ENCODE results near the gene ERC2. TPM values are rescaled to one million over a fixed set of nuclear protein-coding genes. Genes with fewer than 3 reads are reported as not detected.

ERC2 gene
- total and polyA plus RNA-seq, 12 donors, result 0.22 to 4.2 (median 1.7) TPM

GRCh38 chr3:55755516-55756205 lies 712.6 kb downstream of the ERC2 start:
- H3K9me3 ChIP-seq, result no peaks in the 10 kb centered on the region
- no peak for DNase-seq
- no peak overlapping the region for H3K4me3 ChIP-seq
- 74 to 76% methylated on average over 9 of the region's 9 CpGs for WGBS, 2 donors
- peaks cover 0 to 7% (median 0%) of the 10 kb centered on the region in 7 donors for H3K27me3 ChIP-seq
- H3K4me1 ChIP-seq, result no peaks in the 10 kb centered on the region
- ATAC-seq, result no peak
- intact Hi-C loops (cut with DNase I), result no loop called here
- no peaks in the 10 kb centered on the region for H3K36me3 ChIP-seq
- TF ChIP-seq, protein P1, sequence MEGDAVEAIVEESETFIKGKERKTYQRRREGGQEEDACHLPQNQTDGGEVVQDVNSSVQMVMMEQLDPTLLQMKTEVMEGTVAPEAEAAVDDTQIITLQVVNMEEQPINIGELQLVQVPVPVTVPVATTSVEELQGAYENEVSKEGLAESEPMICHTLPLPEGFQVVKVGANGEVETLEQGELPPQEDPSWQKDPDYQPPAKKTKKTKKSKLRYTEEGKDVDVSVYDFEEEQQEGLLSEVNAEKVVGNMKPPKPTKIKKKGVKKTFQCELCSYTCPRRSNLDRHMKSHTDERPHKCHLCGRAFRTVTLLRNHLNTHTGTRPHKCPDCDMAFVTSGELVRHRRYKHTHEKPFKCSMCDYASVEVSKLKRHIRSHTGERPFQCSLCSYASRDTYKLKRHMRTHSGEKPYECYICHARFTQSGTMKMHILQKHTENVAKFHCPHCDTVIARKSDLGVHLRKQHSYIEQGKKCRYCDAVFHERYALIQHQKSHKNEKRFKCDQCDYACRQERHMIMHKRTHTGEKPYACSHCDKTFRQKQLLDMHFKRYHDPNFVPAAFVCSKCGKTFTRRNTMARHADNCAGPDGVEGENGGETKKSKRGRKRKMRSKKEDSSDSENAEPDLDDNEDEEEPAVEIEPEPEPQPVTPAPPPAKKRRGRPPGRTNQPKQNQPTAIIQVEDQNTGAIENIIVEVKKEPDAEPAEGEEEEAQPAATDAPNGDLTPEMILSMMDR (IDR thresholded peaks at IDR 0.05), result no peak
- no peak overlapping the region for H3K27ac ChIP-seq

DNA sequence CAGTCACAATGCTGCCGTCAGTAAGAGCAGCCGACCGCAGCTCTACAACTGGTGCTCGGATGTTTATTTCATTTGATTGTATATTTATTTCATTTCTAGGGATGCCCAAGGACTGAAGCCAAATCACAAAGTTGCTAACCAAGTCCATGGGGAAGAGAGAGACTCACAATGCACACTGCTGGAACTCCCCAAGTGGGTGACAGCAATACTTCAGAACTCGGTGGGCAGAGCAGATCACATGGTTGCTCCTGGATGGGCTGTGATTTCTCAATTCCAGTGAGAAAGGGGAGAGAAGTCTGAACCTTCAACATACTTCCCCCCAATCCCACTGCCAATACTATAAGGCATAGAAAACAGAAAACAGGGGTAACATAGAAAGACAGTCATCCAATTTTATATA lies 715.4 kb downstream of the ERC2 start:
- ATAC-seq (no peak), DNase-seq (no peak)
- Histone ChIP-seq H3K27me3 (peaks cover 0 to 7% (median 0%) of the 10 kb centered on the region in 7 donors), H3K36me3 (no peaks in the 10 kb centered on the region), H3K27ac (no peak overlapping the region), H3K4me3 (no peak overlapping the region), H3K9me3 (no peaks in the 10 kb centered on the region), H3K4me1 (no peaks in the 10 kb centered on the region)
- 83 to 92% methylated on average over 5 of the region's 5 CpGs for WGBS, 2 donors
- TF ChIP-seq, protein P1 (IDR thresholded peaks at IDR 0.05), result no peak
- intact Hi-C loops (cut with DNase I), result no loop called here

- TF ChIP-seq, protein P1 (IDR thresholded peaks at IDR 0.05), result no peak
- WGBS, 2 donors, result 71 to 83% methylated on average over 1 of the region's 1 CpG
Observed at GRCh38 chr3:55751730-55752129, 716.5 kb downstream of the ERC2 start.

GRCh38 chr3:55750525-55750924 lies 717.7 kb downstream of the ERC2 start:
- Histone ChIP-seq H3K9me3 (no peaks in the 10 kb centered on the region), H3K27me3 (peaks cover 0 to 7% (median 0%) of the 10 kb centered on the region in 7 donors), H3K4me1 (no peaks in the 10 kb centered on the region), H3K27ac (no peak overlapping the region), H3K4me3 (no peak overlapping the region), H3K36me3 (no peaks in the 10 kb centered on the region)
- TF ChIP-seq, protein P1 (IDR thresholded peaks at IDR 0.05), result no peak
- ATAC-seq (no peak), DNase-seq (no peak)
- WGBS, 2 donors, result 83 to 92% methylated on average over 6 of the region's 6 CpGs
- intact Hi-C loops (cut with DNase I), result no loop called here

More at GRCh38 chr3:55751730-55752129, 716.5 kb downstream of the ERC2 start:
- DNase-seq (no peak), ATAC-seq (no peak)
- no peaks in the 10 kb centered on the region for H3K36me3 ChIP-seq
- H3K4me1 ChIP-seq, result no peaks in the 10 kb centered on the region
- peaks cover 0 to 7% (median 0%) of the 10 kb centered on the region in 7 donors for H3K27me3 ChIP-seq
- H3K4me3 ChIP-seq, result no peak overlapping the region
- no peak overlapping the region for H3K27ac ChIP-seq
- no peaks in the 10 kb centered on the region for H3K9me3 ChIP-seq
- intact Hi-C loops (cut with DNase I), result no loop called here

All from heart right ventricle (tissue), 16 donors.